Keratinocyte (primary cell): ENCODE measurements around the gene NIPAL1.

Experiments used
- CTCF ChIP-seq, 3 experiments: IDR thresholded peaks in 1 of 3; conservative IDR thresholded peaks in 1 of 3; optimal IDR thresholded peaks in 1 of 3; 2 replicates in 2 of 3; 3 replicates in 1 of 3; pipeline versions ENCODE3 to v1.5.1; 2011; ENCODE audit warnings: low read length in 3 of 3, mild to moderate bottlenecking in 3 of 3, moderate library complexity in 2 of 3, control low read depth in 1 of 3, inconsistent platforms in 1 of 3; ENCODE audit not compliant: insufficient read depth in 2 of 3; ENCODE audit errors: extremely low read depth in 1 of 3
- EZH2 ChIP-seq: IDR thresholded peaks from one replicate; pipeline ENCODE4 v1.6.1; 2012; ENCODE audit warnings: inconsistent platforms, mild to moderate bottlenecking, low read length, moderate library complexity

DNA sequence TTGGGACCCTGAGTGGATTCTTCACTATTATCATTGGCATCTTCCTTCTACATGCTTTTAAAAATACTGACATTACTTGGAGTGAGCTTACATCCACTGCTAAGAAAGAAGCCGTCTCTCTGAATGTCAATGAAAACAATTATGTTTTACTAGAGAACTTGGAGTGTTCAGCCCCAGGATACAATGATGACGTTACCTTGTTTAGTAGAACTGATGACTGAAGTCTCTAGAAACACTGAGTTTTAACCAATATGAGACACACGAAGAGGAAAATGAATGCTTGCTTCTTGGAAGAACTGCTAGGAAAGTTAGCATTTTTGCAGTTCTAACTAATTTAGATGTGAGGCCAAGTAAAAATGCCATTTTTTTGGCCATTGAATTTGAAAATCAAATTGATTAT is 19.4 kb downstream of the NIPAL1 start:
- no peak for TF ChIP-seq EZH2
- no peak for TF ChIP-seq CTCF (optimal IDR thresholded peaks at IDR 0.05 in 1 of 3, IDR thresholded peaks at IDR 0.05 in 1 of 3, conservative IDR thresholded peaks at IDR 0.05 in 1 of 3; ENCODE audit: extremely low read depth in 1 of 3, insufficient read depth in 2 of 3, low read length in 3 of 3)
